ENCODE data around the gene AGMAT. TPM values are rescaled to one million over a fixed set of nuclear protein-coding genes. Genes with fewer than 3 reads are reported as not detected.

AGMAT gene
- total and polyA plus RNA-seq, 2 of the 13 experiments (the other 11 are each of a cell fraction or from before 2014, with no cell fraction given), result 59.1 to 174 TPM

- no peak for ATAC-seq
- no peaks in the 10 kb centered on the region for H3K9me3 ChIP-seq (ENCODE audit: low read length)
- no peak for DNase-seq (ENCODE audit: low spot score)
- intact Hi-C loops (cut with micrococcal nuclease; ENCODE audit: unreplicated experiment), result loop anchor here (5.0 to 10.0 kb wide), 2 partner anchors 45 to 57 kb away; partner anchors contain the start of gene PLEKHM2
- H2AFZ ChIP-seq (ENCODE audit: low read length), result no peak overlapping the region
- no peak overlapping the region for H3K4me3 ChIP-seq (replicated peaks in 1 of 3; ENCODE audit: insufficient read depth in 1 of 3, low read depth in 2 of 3, low read length in 3 of 3)
- CTCF ChIA-PET (ENCODE audit: low intra/inter-chr PET ratio, low total read pairs), result no interaction called here
- peaks cover 20 to 70% of the 10 kb centered on the region in 2 experiments for H3K36me3 ChIP-seq (replicated peaks in 1 of 2; ENCODE audit: control insufficient read depth in 1 of 2, insufficient read depth in 2 of 2, low read length in 2 of 2)
- H4K20me1 ChIP-seq (ENCODE audit: insufficient read depth, low read length), result peaks cover 76% of the 10 kb centered on the region
- peaks cover 47% of the 10 kb centered on the region for H3K4me1 ChIP-seq (ENCODE audit: insufficient read depth, low read length)
- no peak for FAIRE-seq
- POLR2A ChIA-PET, result no interaction called here
- in situ Hi-C loops (cut with HindIII; ENCODE audit: extremely low pct_ligation_motif_present, low pct_unique_long_range_greater_than_20kb), result no loop called here
- no peak overlapping the region for H3K4me2 ChIP-seq (ENCODE audit: low read depth, low read length)
- no peak overlapping the region for H3K9ac ChIP-seq (ENCODE audit: insufficient read depth, low read depth, low read length)
- no peak overlapping the region for H3K27ac ChIP-seq (ENCODE audit: extremely low read length, insufficient read depth, low read length)
- no peaks in the 10 kb centered on the region for H3K27me3 ChIP-seq (ENCODE audit: control insufficient read depth in 1 of 2, insufficient read depth in 2 of 2, low read length in 2 of 2)
- BruUV-seq (replicated peaks), result TSS peak; percentile 23
- no peak for TF ChIP-seq BCL6 (CRISPR knock-in tag; IDR thresholded peaks at IDR 0.05)
- TF ChIP-seq ZNF17 (CRISPR knock-in tag; IDR thresholded peaks at IDR 0.05), result no peak
- TF ChIP-seq ZNF766 (CRISPR knock-in tag; IDR thresholded peaks at IDR 0.05; ENCODE audit: borderline replicate concordance), result no peak
- TF ChIP-seq ZNF225 (CRISPR knock-in tag; IDR thresholded peaks at IDR 0.05), result no peak
- TF ChIP-seq ZNF720 (CRISPR knock-in tag; IDR thresholded peaks at IDR 0.05), result no peak
- no peak for TF ChIP-seq RCOR2 (CRISPR knock-in tag; IDR thresholded peaks at IDR 0.05)
- no peak for TF ChIP-seq KAT8 (CRISPR knock-in tag; IDR thresholded peaks at IDR 0.05)
- TF ChIP-seq SALL2 (CRISPR knock-in tag; IDR thresholded peaks at IDR 0.05), result no peak
- no peak for TF ChIP-seq HOXA7 (CRISPR knock-in tag; IDR thresholded peaks at IDR 0.05)
- TF ChIP-seq BHLHE40 (IDR thresholded peaks at IDR 0.05; ENCODE audit: low read length), result no peak
- TF ChIP-seq GZF1 (CRISPR knock-in tag; IDR thresholded peaks at IDR 0.05), result no peak
- TF ChIP-seq GATAD1 (CRISPR knock-in tag; IDR thresholded peaks at IDR 0.05), result no peak
- no peak for TF ChIP-seq ZNF446 (CRISPR knock-in tag; IDR thresholded peaks at IDR 0.05)
- no peak for TF ChIP-seq SRSF4 (IDR thresholded peaks at IDR 0.05; ENCODE audit: low read depth, low read length, poor library complexity, severe bottlenecking)
- no peak for TF ChIP-seq ZNF770 (CRISPR knock-in tag; IDR thresholded peaks at IDR 0.05)
- TF ChIP-seq ZNF740 (CRISPR knock-in tag; IDR thresholded peaks at IDR 0.05), result no peak
- no peak for TF ChIP-seq ISX (CRISPR knock-in tag; conservative IDR thresholded peaks at IDR 0.05)
- TF ChIP-seq TRIM24 (CRISPR knock-in tag; IDR thresholded peaks at IDR 0.05), result no peak
- TF ChIP-seq ZNF850 (CRISPR knock-in tag; conservative IDR thresholded peaks at IDR 0.05), result no peak
- TF ChIP-seq ZNF224 (CRISPR knock-in tag; IDR thresholded peaks at IDR 0.05), result no peak
- WGBS (ENCODE audit: low lambda C conversion rate), result 88% methylated on average over 4 of the region's 4 CpGs
- H3K79me2 ChIP-seq (ENCODE audit: insufficient read depth, low read length), result peaks cover 65% of the 10 kb centered on the region
These were observed 42.6 kb upstream of the AGMAT start for GRCh38 chr1:15627343-15627988.
